K562 (cell line): ENCODE data around the gene DCAF11. TPM values are rescaled to one million over a fixed set of nuclear protein-coding genes. Genes with fewer than 3 reads are reported as not detected.

Experiments used
- DMBX1 ChIP-seq: fragments of 250-450 bp; sonication (Bioruptor Pico); IDR thresholded peaks from 2 replicates; pipeline ENCODE4 v1.8.0; 2022; ENCODE audit warnings: inconsistent platforms, mild to moderate bottlenecking, moderate library complexity, borderline replicate concordance
- E2F5 ChIP-seq: sonication (generic); formaldehyde crosslinking; IDR thresholded peaks from 2 replicates; pipeline ENCODE4 v1.8.0; 2022; ENCODE audit warnings: mild to moderate bottlenecking, missing genetic modification reagents
- FOXJ3 ChIP-seq: sonication (generic); formaldehyde crosslinking; IDR thresholded peaks from 2 replicates; pipeline ENCODE4 v1.4.0; 2020; ENCODE audit warnings: mild to moderate bottlenecking, missing genetic modification reagents
- GATAD2A ChIP-seq: fragments of 450-650 bp; IDR thresholded peaks from 2 replicates; pipeline ENCODE4 v1.6.1; 2017
- HIVEP1 ChIP-seq: fragments of 250-450 bp; sonication (Bioruptor Pico); IDR thresholded peaks from 2 replicates; pipeline ENCODE4 v1.4.0; 2020; ENCODE audit warnings: mild to moderate bottlenecking
- MCM3 ChIP-seq: fragments of 450-650 bp; IDR thresholded peaks from 2 replicates; pipeline ENCODE4 v1.6.1; 2016
- NFXL1 ChIP-seq: fragments of 450-650 bp; formaldehyde crosslinking; IDR thresholded peaks from 2 replicates; pipeline ENCODE4 v1.4.0; 2021; ENCODE audit warnings: mild to moderate bottlenecking
- POLR2AphosphoS2 ChIP-seq: IDR thresholded peaks from 2 replicates; pipeline ENCODE4 v1.6.1; 2012; ENCODE audit warnings: low read length, improper control_type of control experiment
- PRMT5 ChIP-seq: sonication (generic); formaldehyde crosslinking; IDR thresholded peaks from 2 replicates; pipeline ENCODE4 v1.5.0; 2020; ENCODE audit warnings: missing genetic modification reagents
- RFX5 ChIP-seq: IDR thresholded peaks from 2 replicates; pipeline ENCODE4 v1.6.1; 2011; ENCODE audit warnings: low read depth, mild to moderate bottlenecking, improper control_type of control experiment, low read length
- RREB1 ChIP-seq: fragments of 250-450 bp; sonication (Bioruptor Pico); IDR thresholded peaks from 2 replicates; pipeline ENCODE4 v1.4.0; 2020
- SMARCE1 ChIP-seq: fragments of 450-650 bp; IDR thresholded peaks from 2 replicates; pipeline ENCODE4 v1.7.1; 2016; ENCODE audit warnings: mild to moderate bottlenecking
- SNIP1 ChIP-seq: fragments of 450-650 bp; IDR thresholded peaks from 2 replicates; pipeline ENCODE4 v1.7.1; 2017; ENCODE audit warnings: low read depth, mild to moderate bottlenecking
- THAP12 ChIP-seq: fragments of 250-450 bp; sonication (Bioruptor Pico); IDR thresholded peaks from 2 replicates; pipeline ENCODE4 v1.9.0; 2021; ENCODE audit warnings: mild to moderate bottlenecking, inconsistent platforms
- ZBTB7A ChIP-seq: IDR thresholded peaks from 2 replicates; pipeline ENCODE4 v1.6.1; 2011; ENCODE audit warnings: low read depth, mild to moderate bottlenecking, low read length, moderate library complexity, borderline replicate concordance; ENCODE audit not compliant: control insufficient read depth
- ZNF3 ChIP-seq: fragments of 250-450 bp; sonication (Bioruptor Pico); IDR thresholded peaks from 2 replicates; pipeline ENCODE4 v1.5.0; 2021; ENCODE audit warnings: mild to moderate bottlenecking, moderate library complexity
- ZNF75A ChIP-seq: fragments of 450-650 bp; formaldehyde crosslinking; IDR thresholded peaks from 2 replicates; pipeline ENCODE4 v1.4.0; 2020; ENCODE audit warnings: mild to moderate bottlenecking
- polyA plus RNA-seq, 8 experiments: library from polyadenylated mRNA; depleted of rRNA in 4 of 8; stranded (reverse) in 5 of 8; unstranded in 3 of 8; fragments of >200 nt; fragmentation: Nextera tagmentation in 2 of 8; fragmentation: Illumina TruSeq in 1 of 8; extraction: Ambion mirVana in 2 of 8; extraction: Trizol in 1 of 8; gene quantifications; 2 replicates each; pipeline versions ENCODE4 v1.2.1 to v1.2.3, GENCODE V29; 2011 to 2014; ENCODE audit warnings: inconsistent platforms in 1 of 8, missing spikeins in 1 of 8
- total RNA-seq, 7 experiments: library from RNA; depleted of rRNA in 6 of 7; stranded (reverse); fragments of >200 nt in 6 of 7; fragmentation: Illumina TruSeq in 2 of 7; extraction: Trizol in 2 of 7; gene quantifications; 2 replicates each; pipeline versions ENCODE4 v1.2.1 to v1.2.3, GENCODE V29; 2011 to 2021; ENCODE audit warnings: low replicate concordance in 1 of 7
- TF ChIP-seq, protein P1 (sequence below): fragments of 450-650 bp; formaldehyde crosslinking; conservative IDR thresholded peaks from 2 replicates; pipeline ENCODE4 v1.4.0; 2022; ENCODE audit warnings: mild to moderate bottlenecking, missing genetic modification characterization

DCAF11 gene
- total and polyA plus RNA-seq, 9 of the 15 experiments (the other 6 are each of a cell fraction or from before 2014, with no cell fraction given), result 8.5 to 46.2 (median 36.4) TPM

- TF ChIP-seq PRMT5 (CRISPR knock-in tag) (no peak), ZBTB7A (peak; percentile 94), ZNF75A (CRISPR knock-in tag) (no peak), ZNF3 (CRISPR knock-in tag) (no peak), THAP12 (CRISPR knock-in tag) (0 out of 2 replicates have a peak, but pooled peaks have one; percentile 18), RREB1 (CRISPR knock-in tag) (no peak), SNIP1 (no peak), MCM3 (no peak), GATAD2A (no peak), HIVEP1 (CRISPR knock-in tag) (no peak), DMBX1 (CRISPR knock-in tag) (no peak), POLR2AphosphoS2 (no peak), RFX5 (peak; percentile 22; the same call in 1 of the 2 replicates), FOXJ3 (no peak), E2F5 (no peak), SMARCE1 (no peak), NFXL1 (CRISPR knock-in tag) (no peak)
- TF ChIP-seq, protein P1, sequence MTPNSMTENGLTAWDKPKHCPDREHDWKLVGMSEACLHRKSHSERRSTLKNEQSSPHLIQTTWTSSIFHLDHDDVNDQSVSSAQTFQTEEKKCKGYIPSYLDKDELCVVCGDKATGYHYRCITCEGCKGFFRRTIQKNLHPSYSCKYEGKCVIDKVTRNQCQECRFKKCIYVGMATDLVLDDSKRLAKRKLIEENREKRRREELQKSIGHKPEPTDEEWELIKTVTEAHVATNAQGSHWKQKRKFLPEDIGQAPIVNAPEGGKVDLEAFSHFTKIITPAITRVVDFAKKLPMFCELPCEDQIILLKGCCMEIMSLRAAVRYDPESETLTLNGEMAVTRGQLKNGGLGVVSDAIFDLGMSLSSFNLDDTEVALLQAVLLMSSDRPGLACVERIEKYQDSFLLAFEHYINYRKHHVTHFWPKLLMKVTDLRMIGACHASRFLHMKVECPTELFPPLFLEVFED (CRISPR knock-in tag), result no peak
Observed at GRCh38 chr14:24114532-24115421, at the start of gene DCAF11, which contains the start of gene NRL (continued).
